Hematopoietic multipotent progenitor cell treated with erythropoietin and hydrocortisone succinate and interleukin-3 and kit ligand, for 6 days (in vitro differentiated cells): ENCODE measurements around the gene GNRH2.
"Not testable (repeated sequence)": the region's sequence is repeated elsewhere in the genome, so short reads cannot be mapped to it uniquely, and the experiment has no call there.

Experiments used
- DNase-seq: peaks from one replicate; pipeline ENCODE4 v3.0.0-alpha.2; 2015

GNRH2 gene

GRCh38 chr20:3044336-3044965 lies 1.0 kb downstream of the GNRH2 start:
- DNase-seq, result no peak

DNA sequence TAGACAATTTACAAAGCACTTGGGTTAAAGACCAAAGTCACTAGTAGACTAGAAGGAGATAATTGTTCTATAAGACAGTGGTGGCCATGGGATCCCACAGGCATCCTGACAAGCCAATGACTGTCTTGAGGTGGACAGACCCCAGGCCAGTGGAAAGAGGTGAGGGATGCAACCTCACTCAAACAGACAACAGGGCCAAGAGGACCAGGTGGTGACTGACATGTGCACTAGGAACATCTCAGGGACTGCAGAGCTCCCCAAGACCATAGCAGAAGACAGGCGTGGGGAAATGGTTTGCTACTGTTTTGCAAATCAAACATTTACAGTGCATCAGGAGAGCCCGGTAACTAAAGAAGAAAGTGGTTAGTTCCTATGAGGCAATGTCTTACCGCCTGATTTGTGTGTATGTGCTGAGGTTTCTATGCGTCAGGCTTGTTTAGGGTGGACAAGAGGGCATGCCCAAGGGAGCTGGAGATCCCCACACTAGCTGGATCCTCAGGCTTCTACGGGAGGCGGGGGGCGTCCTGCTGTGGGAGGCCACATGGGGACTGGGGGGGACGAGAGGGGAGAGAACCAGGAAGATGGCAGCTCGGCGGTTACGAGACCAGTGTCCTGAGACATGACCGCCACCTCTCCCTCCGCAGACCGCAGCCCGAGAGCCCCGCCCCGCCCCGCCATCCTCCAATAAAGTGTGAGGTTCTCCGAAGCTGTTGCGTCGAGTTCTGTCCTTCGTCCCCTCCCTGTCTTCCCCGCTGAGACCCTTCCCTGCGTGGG lies 1.8 kb downstream of the GNRH2 start:
- peak; percentile 86 for DNase-seq

DNA sequence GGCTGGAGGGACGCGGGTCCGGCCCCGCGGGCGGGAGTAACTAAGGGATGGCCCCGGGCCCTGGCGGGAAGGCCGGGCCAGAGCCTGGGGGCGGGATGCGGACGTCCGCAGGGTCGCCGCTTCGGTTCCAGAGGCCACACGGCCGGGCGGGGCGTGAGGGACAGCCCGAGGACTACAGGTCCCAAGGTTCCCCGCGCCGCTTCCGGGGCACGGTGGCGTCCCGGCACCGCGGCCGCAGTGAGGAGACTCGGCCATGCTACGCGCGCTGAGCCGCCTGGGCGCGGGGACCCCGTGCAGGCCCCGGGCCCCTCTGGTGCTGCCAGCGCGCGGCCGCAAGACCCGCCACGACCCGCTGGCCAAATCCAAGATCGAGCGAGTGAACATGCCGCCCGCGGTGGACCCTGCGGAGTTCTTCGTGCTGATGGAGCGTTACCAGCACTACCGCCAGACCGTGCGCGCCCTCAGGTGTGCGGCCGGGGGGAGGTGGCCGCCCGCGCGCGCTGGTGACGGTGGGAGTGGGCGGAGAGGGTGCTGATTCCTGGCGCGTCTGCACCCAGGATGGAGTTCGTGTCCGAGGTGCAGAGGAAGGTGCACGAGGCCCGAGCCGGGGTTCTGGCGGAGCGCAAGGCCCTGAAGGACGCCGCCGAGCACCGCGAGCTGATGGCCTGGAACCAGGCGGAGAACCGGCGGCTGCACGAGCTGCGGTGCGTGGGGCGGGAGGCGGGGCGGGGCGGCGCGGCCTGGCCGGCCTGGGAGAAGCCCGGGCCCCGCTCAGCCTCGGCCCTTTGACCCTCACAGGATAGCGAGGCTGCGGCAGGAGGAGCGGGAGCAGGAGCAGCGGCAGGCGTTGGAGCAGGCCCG lies 2.6 kb downstream of the GNRH2 start, which contains the start of gene MRPS26:
Gene MRPS26 (plus strand): TSS at position 237 of the 861 bp plus-strand sequence. CDS start 17 bp downstream, at position 254.
- DNase-seq, result peak; percentile 94

GRCh38 chr20:3046677-3047462 lies 3.4 kb downstream of the GNRH2 start:
- no peak for DNase-seq

GRCh38 chr20:3047486-3048419 lies 4.3 kb downstream of the GNRH2 start:
- peak; percentile 39 for DNase-seq

DNA sequence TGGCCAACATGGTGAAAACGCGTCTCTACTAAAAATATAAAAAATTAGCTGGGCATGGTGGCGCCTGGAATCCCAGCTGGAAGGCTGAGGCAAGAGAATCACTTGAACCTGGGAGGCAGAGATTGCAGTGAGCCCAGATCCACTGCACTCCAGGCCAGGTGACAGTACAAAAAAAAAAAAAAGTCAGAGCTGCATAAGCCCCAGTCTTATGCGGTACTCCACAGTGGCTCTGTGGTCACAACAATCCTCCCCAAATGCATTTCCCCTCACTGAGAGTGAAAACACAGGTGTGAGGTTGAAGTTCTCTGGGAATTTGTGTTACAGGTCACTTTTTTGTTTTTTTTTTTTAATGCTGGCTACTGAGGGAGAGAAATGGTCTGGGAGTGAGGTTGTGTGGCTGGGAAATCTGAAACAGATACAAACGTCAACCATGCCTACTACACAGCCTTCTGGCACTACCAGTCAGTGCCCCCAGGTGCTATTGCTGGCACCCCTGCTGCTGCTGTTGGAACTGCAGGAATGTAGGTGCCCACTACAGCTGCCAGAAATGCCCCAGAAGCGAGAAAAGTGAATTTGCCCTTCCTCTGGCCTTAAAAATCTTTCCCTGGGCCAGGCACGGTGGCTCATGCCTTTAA lies 8.1 kb downstream of the GNRH2 start:
- DNase-seq, result no peak

DNA sequence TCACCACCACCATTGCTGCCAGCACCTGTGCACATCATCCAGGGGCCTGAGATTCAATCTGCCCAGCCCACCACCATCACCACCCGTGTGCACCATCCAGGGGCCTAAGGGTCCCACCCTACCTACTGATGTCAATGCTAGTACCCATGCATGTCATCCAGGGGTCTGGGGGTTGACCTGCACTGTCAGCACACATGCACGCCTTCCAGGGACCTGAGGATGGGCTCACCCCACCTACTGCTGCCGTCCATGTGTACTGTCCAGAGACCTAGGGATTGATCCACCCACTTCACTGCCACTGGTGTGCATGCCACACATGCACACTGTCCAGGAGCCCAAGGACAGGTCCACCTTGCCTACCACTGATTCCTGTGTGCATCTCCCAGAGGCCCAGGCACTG lies 16.1 kb downstream of the GNRH2 start:
- no peak for DNase-seq

- DNase-seq, result not testable (repeated sequence)
Observed at GRCh38 chr20:3064119-3064518, 20.7 kb downstream of the GNRH2 start.

- no peak for DNase-seq
Observed at GRCh38 chr20:3067139-3068014, 24.0 kb downstream of the GNRH2 start.

- no peak for DNase-seq
Observed at GRCh38 chr20:3068075-3068474, 24.7 kb downstream of the GNRH2 start.

DNA sequence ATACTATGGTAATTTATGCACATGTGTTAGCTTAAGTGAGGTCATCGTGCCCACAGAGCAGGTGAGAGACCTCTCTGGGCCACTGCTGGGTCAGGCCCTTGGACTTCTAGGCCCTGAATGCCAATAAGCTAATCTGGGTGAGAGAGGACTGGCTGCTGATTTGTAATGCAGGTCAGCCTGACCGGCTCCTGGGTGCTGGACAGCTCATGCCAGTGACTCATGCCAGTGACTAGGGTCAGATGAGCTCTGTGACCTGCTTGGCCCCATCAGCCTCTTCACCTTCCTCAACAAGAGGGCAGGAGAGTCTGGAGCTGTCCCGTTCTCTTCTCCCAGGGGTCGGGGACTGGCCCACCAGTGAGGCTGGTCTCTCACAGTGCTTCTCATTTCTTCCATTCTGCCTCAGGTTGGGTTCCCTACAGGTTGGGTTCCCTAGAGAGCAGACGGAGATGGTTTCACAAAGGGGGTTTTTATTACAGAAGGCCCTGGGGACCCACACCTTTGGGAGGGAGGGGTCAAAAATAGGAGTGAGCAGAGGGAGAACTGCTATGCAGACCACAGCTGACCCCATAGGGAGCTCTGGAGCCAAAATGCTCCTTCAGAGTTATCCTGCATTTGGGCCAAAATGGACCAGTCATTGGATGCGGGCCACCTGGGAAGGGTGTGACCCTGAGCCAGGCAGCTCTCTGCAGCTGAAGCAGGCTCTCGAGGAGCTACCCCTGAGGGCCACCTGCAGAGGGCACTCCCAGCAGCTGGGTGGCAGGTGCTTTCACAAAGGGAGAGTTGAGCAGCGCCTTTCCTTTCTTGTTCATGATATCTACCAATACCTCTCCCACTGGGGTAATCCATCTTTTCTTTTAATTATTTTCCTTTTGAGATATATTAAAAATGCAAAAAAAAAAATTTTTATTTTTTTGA lies 25.8 kb downstream of the GNRH2 start:
- DNase-seq, result peak; percentile 64

- peak; percentile 59 for DNase-seq
Observed at GRCh38 chr20:3070725-3071124, 27.3 kb downstream of the GNRH2 start.

DNA sequence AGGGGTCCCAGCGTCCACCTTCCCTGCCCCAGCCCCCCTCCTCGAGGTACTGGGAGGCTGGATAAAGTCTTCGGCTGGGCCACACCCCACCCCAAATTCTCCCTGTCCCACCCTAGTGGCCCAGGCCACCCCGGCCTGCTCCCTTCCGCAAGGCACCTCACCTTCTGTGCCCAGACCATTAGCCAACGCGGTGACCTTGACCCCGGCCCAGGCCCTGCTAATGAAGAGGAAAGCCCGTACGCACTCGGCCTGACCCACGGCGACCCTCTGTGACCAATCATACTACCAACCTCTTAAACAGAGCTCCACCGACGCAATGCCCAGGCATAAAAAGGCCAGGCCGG lies 27.8 kb downstream of the GNRH2 start:
- no peak for DNase-seq

- peak; percentile 50 for DNase-seq
Observed at GRCh38 chr20:3071610-3072529, 28.4 kb downstream of the GNRH2 start, which contains the start of gene OXT. Gene OXT (plus strand): TSS chr20:3071620. CDS start chr20:3071656, 36 bp downstream.

DNA sequence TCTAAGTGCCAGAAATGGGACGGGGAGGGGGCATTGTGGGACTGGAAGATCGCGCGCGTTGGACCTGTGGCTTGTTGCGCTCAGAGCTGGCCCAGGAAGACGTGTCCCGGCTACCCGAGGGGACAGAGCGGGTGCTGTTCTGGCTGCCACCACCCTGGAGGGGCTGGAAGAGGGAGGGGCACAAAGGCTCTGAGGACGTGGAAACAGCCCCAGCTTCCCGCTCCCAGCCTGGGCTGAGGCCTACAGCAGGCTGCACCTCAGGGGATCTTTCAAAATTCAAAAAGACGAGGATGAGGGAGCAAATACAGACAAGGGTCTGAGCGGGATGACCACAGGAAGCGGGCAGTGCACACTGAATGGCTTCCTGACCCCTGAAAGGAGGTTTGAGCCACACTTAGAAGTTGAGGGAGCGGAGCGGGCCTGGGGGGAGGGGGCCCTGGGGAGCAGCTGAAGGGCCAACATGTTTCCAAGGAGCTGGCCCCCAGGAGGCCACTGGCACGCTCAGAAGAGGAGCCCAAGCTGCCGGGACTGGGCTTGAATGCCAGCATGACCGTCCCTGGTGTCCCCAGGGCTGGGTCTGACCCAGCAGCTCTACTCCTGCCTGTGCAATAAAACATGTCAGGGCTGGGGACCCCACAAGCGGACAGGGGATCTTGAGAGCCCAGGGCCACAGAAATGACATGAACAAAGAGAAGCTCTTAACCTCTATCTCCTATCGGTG lies 29.3 kb downstream of the GNRH2 start:
- no peak for DNase-seq

GRCh38 chr20:3073251-3073643 lies 29.8 kb downstream of the GNRH2 start:
- not testable (repeated sequence) for DNase-seq

GRCh38 chr20:3074812-3075211 lies 31.4 kb downstream of the GNRH2 start:
- DNase-seq, result no peak
